ENCODE results near the gene GSC2. TPM values are rescaled to one million over a fixed set of nuclear protein-coding genes. Genes with fewer than 3 reads are reported as not detected.

GSC2 gene
- total and polyA plus RNA-seq, 12 donors, result not detected

GRCh38 chr22:19187716-19188563 lies 37.8 kb upstream of the GSC2 start:
- Histone ChIP-seq H3K36me3 (replicated peaks in 1 of 2) (peaks cover 0 to 9% of the 10 kb centered on the region in 2 donors), H3K4me3 (no peak overlapping the region), H3K27ac (no peak overlapping the region), H3K27me3 (no peaks in the 10 kb centered on the region), H3K9me3 (replicated peaks in 1 of 3) (no peaks in the 10 kb centered on the region), H3K4me1 (replicated peaks in 1 of 2) (no peaks in the 10 kb centered on the region)
- TF ChIP-seq POLR2A (IDR thresholded peaks at IDR 0.05), result no peak
- TF ChIP-seq, protein P1, sequence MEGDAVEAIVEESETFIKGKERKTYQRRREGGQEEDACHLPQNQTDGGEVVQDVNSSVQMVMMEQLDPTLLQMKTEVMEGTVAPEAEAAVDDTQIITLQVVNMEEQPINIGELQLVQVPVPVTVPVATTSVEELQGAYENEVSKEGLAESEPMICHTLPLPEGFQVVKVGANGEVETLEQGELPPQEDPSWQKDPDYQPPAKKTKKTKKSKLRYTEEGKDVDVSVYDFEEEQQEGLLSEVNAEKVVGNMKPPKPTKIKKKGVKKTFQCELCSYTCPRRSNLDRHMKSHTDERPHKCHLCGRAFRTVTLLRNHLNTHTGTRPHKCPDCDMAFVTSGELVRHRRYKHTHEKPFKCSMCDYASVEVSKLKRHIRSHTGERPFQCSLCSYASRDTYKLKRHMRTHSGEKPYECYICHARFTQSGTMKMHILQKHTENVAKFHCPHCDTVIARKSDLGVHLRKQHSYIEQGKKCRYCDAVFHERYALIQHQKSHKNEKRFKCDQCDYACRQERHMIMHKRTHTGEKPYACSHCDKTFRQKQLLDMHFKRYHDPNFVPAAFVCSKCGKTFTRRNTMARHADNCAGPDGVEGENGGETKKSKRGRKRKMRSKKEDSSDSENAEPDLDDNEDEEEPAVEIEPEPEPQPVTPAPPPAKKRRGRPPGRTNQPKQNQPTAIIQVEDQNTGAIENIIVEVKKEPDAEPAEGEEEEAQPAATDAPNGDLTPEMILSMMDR (IDR thresholded peaks at IDR 0.05), result no peak
- no peak for DNase-seq
- WGBS, 4 donors, result 89 to 98% (median 92%) methylated on average over 3 to 6 of the region's 6 CpGs
- intact Hi-C loops (cut with DNase I), result loop anchor here (10.0 kb wide), 2 partner anchors 107 to 197 kb away; partner anchors contain the start of gene CLTCL1 (in 1 of the 2)

DNA sequence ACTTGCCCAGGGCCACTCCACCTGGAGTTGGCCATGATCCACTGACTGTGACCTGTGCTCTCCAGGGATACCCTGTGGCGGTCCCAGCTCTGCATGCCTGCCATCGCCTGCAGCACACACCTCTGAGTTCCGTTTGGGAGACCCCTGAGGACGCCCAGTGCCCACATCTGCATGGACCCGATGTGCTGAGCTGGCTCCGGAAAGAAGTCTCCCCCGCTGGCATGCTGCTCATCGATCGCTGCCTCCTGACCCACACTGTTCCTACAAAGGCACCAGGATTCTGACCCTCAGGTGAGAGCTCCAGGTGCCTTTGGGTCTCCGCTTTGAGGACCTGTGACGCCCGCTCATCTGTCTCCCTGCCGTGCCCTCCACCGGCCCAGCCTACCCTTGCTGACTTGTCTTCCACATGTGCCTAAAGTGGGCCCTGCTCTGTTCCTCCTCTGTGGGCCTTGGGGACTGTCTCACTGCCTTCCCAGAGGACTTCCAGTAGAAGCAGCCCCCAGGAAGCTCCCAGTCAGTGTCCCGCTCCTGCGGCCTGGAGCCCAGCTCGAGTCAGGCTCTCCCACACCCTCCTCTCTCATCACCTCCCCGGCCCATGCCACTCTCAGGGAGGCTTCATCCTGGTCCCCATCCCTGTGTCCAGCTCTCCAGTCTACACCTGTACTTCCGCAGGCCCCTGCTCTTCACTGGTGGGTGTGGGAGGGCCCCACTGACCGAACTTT lies 34.3 kb upstream of the GSC2 start:
- 91 to 96% (median 93%) methylated on average over 14 to 20 of the region's 20 CpGs for WGBS, 4 donors
- intact Hi-C loops (cut with DNase I), result loop anchor here (10.0 kb wide), 2 partner anchors 110 to 200 kb away; partner anchors contain the start of gene CLTCL1 (in 1 of the 2)

GRCh38 chr22:19183216-19183615 lies 33.1 kb upstream of the GSC2 start:
- Histone ChIP-seq H3K36me3 (replicated peaks in 1 of 2) (peaks cover 0 to 9% of the 10 kb centered on the region in 2 donors), H3K9me3 (replicated peaks in 1 of 3) (no peaks in the 10 kb centered on the region), H3K4me1 (replicated peaks in 1 of 2) (peaks cover 4 to 9% of the 10 kb centered on the region in 2 donors), H3K27ac (no peak overlapping the region), H3K4me3 (no peak overlapping the region), H3K27me3 (no peaks in the 10 kb centered on the region)
- no peak for DNase-seq
- no peak for TF ChIP-seq POLR2A (IDR thresholded peaks at IDR 0.05)
- TF ChIP-seq, protein P1 (IDR thresholded peaks at IDR 0.05), result no peak
- WGBS, 4 donors, result 90 to 94% (median 92%) methylated on average over 5 to 9 of the region's 9 CpGs; no CpG with 5 or more reads in 1 of the 4 donors
- intact Hi-C loops (cut with DNase I), result loop anchor here (10.0 kb wide), 2 partner anchors 112 to 202 kb away; partner anchors contain the start of gene CLTCL1 (in 1 of the 2)

More for the DNA sequence above, 34.3 kb upstream of the GSC2 start:
- H3K4me3 ChIP-seq, result no peak overlapping the region
- no peaks in the 10 kb centered on the region for H3K9me3 ChIP-seq (replicated peaks in 1 of 3)
- no peak overlapping the region for H3K27ac ChIP-seq
- peaks cover 0 to 3% of the 10 kb centered on the region in 2 donors for H3K4me1 ChIP-seq (replicated peaks in 1 of 2)
- no peak for DNase-seq
- H3K27me3 ChIP-seq, result no peaks in the 10 kb centered on the region
- peaks cover 0 to 9% of the 10 kb centered on the region in 2 donors for H3K36me3 ChIP-seq (replicated peaks in 1 of 2)
- TF ChIP-seq, protein P1 (IDR thresholded peaks at IDR 0.05), result no peak
- no peak for TF ChIP-seq POLR2A (IDR thresholded peaks at IDR 0.05)

Measured in adrenal gland (tissue), 12 donors.